ENCODE results near the gene CACUL1. TPM values are rescaled to one million over a fixed set of nuclear protein-coding genes. Genes with fewer than 3 reads are reported as not detected.
"Not testable (repeated sequence)": the region's sequence is repeated elsewhere in the genome, so short reads cannot be mapped to it uniquely, and the experiment has no call there.

CACUL1 gene
- total RNA-seq, 2 experiments from 2014 or later = 12.0 to 27.6 TPM

DNA sequence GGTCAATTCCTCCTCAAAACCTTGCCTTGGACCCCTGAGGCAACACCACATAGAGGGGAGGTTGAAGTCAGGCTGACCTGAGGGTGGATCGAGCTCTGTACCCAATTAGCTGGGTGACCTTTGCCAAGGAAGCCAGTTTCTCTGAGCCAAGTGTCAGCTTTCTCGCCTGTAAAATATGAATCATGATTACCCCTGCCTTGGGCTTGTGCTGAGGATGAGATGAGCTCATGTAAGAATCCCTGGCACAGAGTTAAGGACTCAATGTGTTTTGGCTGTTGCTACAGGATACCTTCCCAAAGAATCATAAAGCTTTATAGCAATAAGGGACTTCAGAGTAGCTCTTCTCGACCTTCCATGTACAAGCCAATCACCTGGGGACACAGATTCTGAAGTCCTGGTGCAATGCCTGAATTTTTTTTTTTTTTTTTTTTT, 43.5 kb upstream of the CACUL1 start:
- TF ChIP-seq, protein P1, sequence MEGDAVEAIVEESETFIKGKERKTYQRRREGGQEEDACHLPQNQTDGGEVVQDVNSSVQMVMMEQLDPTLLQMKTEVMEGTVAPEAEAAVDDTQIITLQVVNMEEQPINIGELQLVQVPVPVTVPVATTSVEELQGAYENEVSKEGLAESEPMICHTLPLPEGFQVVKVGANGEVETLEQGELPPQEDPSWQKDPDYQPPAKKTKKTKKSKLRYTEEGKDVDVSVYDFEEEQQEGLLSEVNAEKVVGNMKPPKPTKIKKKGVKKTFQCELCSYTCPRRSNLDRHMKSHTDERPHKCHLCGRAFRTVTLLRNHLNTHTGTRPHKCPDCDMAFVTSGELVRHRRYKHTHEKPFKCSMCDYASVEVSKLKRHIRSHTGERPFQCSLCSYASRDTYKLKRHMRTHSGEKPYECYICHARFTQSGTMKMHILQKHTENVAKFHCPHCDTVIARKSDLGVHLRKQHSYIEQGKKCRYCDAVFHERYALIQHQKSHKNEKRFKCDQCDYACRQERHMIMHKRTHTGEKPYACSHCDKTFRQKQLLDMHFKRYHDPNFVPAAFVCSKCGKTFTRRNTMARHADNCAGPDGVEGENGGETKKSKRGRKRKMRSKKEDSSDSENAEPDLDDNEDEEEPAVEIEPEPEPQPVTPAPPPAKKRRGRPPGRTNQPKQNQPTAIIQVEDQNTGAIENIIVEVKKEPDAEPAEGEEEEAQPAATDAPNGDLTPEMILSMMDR (conservative IDR thresholded peaks at IDR 0.05; ENCODE audit: low read length) = no peak
- no peak for TF ChIP-seq EZH2phosphoT487 (IDR thresholded peaks at IDR 0.05; ENCODE audit: borderline replicate concordance, low read depth, low read length)
- no peaks in the 10 kb centered on the region for H3K9me3 ChIP-seq (ENCODE audit: low read length)
- ChIA-PET CTCF (ENCODE audit: unreplicated experiment) (no interaction called here), POLR2A (interaction anchor here (0.6 to 0.7 kb wide), 2 partner anchors 528 to 1000 kb away, joined by 3 to 8 read pairs; no protein-coding TSS in a partner anchor)
- H3K36me3 ChIP-seq (ENCODE audit: insufficient read depth, low read length) = no peaks in the 10 kb centered on the region
- H3K79me2 ChIP-seq (ENCODE audit: insufficient read depth, low read depth, low read length) = no peaks in the 10 kb centered on the region
- H4K20me1 ChIP-seq (ENCODE audit: insufficient read depth, low read length) = no peaks in the 10 kb centered on the region
- H3K4me3 ChIP-seq (ENCODE audit: low read depth, low read length, poor library complexity, severe bottlenecking) = no peak overlapping the region
- DNase-seq (ENCODE audit: low spot score) = no peak
- no peak overlapping the region for H2AFZ ChIP-seq (ENCODE audit: low read length)
- no peak overlapping the region for H3K27ac ChIP-seq (ENCODE audit: low read depth, low read length, poor library complexity, severe bottlenecking)
- no peak overlapping the region for H3K4me2 ChIP-seq (ENCODE audit: low read length)
- intact Hi-C loops (cut with micrococcal nuclease; ENCODE audit: unreplicated experiment) = no loop called here
- H3K4me1 ChIP-seq (ENCODE audit: insufficient read depth, low read length, poor library complexity, severe bottlenecking) = no peaks in the 10 kb centered on the region
- H3K9me2 ChIP-seq (ENCODE audit: insufficient read depth, low read length) = no peaks in the 10 kb centered on the region
- no TSS peak for BruUV-seq (replicated peaks)

DNA sequence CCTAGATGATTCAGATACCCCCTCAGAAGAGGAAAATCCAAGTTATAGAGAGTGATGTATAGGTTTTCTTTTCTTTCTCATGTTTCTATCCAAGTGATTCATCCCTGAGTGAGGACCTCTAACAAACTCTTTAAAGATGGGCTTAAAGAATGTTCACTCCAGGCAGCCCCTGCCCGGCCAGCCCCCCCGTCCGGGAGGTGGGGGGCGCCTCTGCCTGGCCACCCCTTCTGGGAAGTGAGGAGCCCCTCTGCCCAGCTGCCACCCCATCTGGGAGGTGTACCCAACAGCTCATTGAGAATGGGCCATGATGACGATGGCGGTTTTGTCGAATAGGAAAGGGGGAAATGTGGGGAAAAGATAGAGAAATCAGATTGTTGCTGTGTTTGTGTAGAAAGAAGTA, 40.2 kb upstream of the CACUL1 start:
- H4K20me1 ChIP-seq (ENCODE audit: insufficient read depth, low read length); CTCF ChIA-PET (ENCODE audit: unreplicated experiment); BruUV-seq (replicated peaks); intact Hi-C loops (cut with micrococcal nuclease; ENCODE audit: unreplicated experiment); DNase-seq (ENCODE audit: low spot score); H3K9me3 ChIP-seq (ENCODE audit: low read length); H3K36me3 ChIP-seq (ENCODE audit: insufficient read depth, low read length); H3K4me3 ChIP-seq (ENCODE audit: low read depth, low read length, poor library complexity, severe bottlenecking); H2AFZ ChIP-seq (ENCODE audit: low read length); H3K9me2 ChIP-seq (ENCODE audit: insufficient read depth, low read length); POLR2A ChIA-PET; H3K4me1 ChIP-seq (ENCODE audit: insufficient read depth, low read length, poor library complexity, severe bottlenecking); H3K79me2 ChIP-seq (ENCODE audit: insufficient read depth, low read depth, low read length); H3K4me2 ChIP-seq (ENCODE audit: low read length); H3K27ac ChIP-seq (ENCODE audit: low read depth, low read length, poor library complexity, severe bottlenecking): not testable (repeated sequence)

DNA sequence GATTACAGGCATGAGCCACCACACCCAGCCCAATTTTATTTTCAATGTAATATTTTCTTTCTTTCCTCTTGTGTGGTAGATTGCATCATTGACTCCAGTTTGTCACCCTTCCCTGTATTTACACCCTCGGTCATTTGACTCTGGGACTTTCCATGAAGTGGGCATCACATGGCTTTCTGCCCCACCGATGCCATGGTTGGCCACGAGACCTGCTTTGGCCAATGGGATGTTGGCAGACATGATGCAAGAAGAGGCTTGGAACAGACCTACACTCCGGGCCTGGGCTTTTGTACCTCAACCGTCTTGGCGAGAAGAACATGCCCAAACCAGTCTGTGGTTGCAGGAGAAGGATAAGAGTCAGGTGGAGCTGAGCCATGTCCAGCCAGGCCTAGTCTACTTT, 38.8 kb upstream of the CACUL1 start:
- Histone ChIP-seq H2AFZ (ENCODE audit: low read length) (no peak overlapping the region), H3K27ac (ENCODE audit: low read depth, low read length, poor library complexity, severe bottlenecking) (no peak overlapping the region), H3K4me2 (ENCODE audit: low read length) (no peak overlapping the region), H3K9me3 (ENCODE audit: low read length) (no peaks in the 10 kb centered on the region), H4K20me1 (ENCODE audit: insufficient read depth, low read length) (no peaks in the 10 kb centered on the region), H3K4me1 (ENCODE audit: insufficient read depth, low read length, poor library complexity, severe bottlenecking) (no peaks in the 10 kb centered on the region), H3K36me3 (ENCODE audit: insufficient read depth, low read length) (no peaks in the 10 kb centered on the region), H3K4me3 (ENCODE audit: low read depth, low read length, poor library complexity, severe bottlenecking) (no peak overlapping the region), H3K9me2 (ENCODE audit: insufficient read depth, low read length) (no peaks in the 10 kb centered on the region), H3K79me2 (ENCODE audit: insufficient read depth, low read depth, low read length) (no peaks in the 10 kb centered on the region)
- intact Hi-C loops (cut with micrococcal nuclease; ENCODE audit: unreplicated experiment) = no loop called here
- POLR2A ChIA-PET = no interaction called here
- TF ChIP-seq EZH2phosphoT487 (IDR thresholded peaks at IDR 0.05; ENCODE audit: borderline replicate concordance, low read depth, low read length) = no peak
- TF ChIP-seq, protein P1 (conservative IDR thresholded peaks at IDR 0.05; ENCODE audit: low read length) = no peak
- CTCF ChIA-PET (ENCODE audit: unreplicated experiment) = no interaction called here
- no peak for DNase-seq (ENCODE audit: low spot score)
- no TSS peak for BruUV-seq (replicated peaks)
